C4-2B (cell line): Measurements from ENCODE around the gene TMEM134.

ENCODE experiments used
- ZFX ChIP-seq: fragments of 450-650 bp; IDR thresholded peaks from 2 replicates; pipeline ENCODE4 v1.6.1; 2017
- TF ChIP-seq, protein P1 (sequence below): fragments of 450-650 bp; conservative IDR thresholded peaks from 2 replicates; pipeline ENCODE4 v1.5.1; 2017; ENCODE audit warnings: mild to moderate bottlenecking

DNA sequence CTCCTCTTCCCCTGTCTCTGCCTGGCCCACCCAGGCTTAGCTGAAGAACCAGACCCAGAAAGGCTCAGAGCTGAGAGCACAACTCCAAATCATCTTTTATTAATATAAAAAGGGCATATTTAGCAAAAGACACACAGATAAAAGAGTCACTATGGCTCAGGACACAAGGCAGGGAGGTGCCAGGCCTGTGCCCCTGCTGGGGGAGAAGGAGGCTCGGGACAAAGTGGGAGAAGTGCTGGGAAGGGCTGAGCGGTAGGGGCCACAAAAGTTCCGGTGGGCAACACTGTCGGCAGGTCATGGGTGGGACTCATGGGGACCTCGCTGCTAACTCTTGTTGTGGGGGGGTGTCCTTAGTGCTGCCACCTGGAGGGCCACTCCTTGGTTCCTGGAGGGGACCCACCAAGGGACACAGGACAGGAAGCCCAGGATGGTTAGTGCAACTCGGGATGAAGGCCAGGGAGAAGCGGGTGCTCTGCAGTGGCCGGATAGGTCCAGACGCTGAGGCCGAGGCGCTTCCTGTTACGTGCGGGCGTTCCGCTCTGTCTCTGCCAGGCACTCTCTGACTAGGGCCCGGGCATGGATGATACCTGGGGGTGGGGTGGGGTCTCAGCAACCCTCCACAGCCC lies 37.5 kb upstream of the TMEM134 start:
- TF ChIP-seq, protein P1, sequence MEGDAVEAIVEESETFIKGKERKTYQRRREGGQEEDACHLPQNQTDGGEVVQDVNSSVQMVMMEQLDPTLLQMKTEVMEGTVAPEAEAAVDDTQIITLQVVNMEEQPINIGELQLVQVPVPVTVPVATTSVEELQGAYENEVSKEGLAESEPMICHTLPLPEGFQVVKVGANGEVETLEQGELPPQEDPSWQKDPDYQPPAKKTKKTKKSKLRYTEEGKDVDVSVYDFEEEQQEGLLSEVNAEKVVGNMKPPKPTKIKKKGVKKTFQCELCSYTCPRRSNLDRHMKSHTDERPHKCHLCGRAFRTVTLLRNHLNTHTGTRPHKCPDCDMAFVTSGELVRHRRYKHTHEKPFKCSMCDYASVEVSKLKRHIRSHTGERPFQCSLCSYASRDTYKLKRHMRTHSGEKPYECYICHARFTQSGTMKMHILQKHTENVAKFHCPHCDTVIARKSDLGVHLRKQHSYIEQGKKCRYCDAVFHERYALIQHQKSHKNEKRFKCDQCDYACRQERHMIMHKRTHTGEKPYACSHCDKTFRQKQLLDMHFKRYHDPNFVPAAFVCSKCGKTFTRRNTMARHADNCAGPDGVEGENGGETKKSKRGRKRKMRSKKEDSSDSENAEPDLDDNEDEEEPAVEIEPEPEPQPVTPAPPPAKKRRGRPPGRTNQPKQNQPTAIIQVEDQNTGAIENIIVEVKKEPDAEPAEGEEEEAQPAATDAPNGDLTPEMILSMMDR, result peak; percentile 65
- TF ChIP-seq ZFX, result no peak
